Endothelial cell of umbilical vein (primary cell): ENCODE results near the gene VSNL1. TPM values are rescaled to one million over a fixed set of nuclear protein-coding genes. Genes with fewer than 3 reads are reported as not detected.

Experiments used
- BruUV-seq: library from RNA; stranded (reverse); fragments of 400-500 nt; replicated peaks from 2 replicates; lab custom pipeline; 2021; lab: Mats Ljungman, UMichigan
- CTCF ChIA-PET: fragments of 300-600, 350-600 bp; sonication (Branson Sonifier 250); formaldehyde crosslinking; loops from one replicate; lab custom pipeline; 2021; ENCODE audit warnings: antibody characterized with exemption, inconsistent platforms; lab: Charles Lee
- POLR2A ChIA-PET: fragments of 300-600, 350-600 bp; sonication (Branson Sonifier 250); formaldehyde crosslinking; loops from one replicate; lab custom pipeline; 2021; ENCODE audit warnings: antibody characterized with exemption, inconsistent platforms; lab: Charles Lee
- DNase-seq: peaks from one replicate; pipeline ENCODE4 v3.0.0-alpha.2; 2011; ENCODE audit warnings: low read depth, low spot score
- FAIRE-seq: peaks from 2 replicates; lab custom pipeline; 2011; peaks lifted over from hg19 to GRCh38; lab: Jason Lieb, UNC
- H2AFZ ChIP-seq: 2 replicates; pipeline ENCODE4 v1.6.0; 2012; ENCODE audit warnings: low read depth, low read length, control low read depth, inconsistent platforms
- H3K27ac ChIP-seq: 2 replicates; pipeline ENCODE4 v1.5.1; 2011; ENCODE audit warnings: low read depth, mild to moderate bottlenecking, control low read depth, low read length, moderate library complexity; ENCODE audit not compliant: insufficient read depth
- H3K27me3 ChIP-seq, 2 experiments: 2 replicates each; pipeline versions ENCODE4 v1.6.0 to v1.6.1; 2011; ENCODE audit warnings: low read length in 2 of 2, mixed read lengths in 1 of 2; ENCODE audit not compliant: control insufficient read depth in 2 of 2, insufficient read depth in 2 of 2
- H3K36me3 ChIP-seq, 2 experiments: 2 replicates in 1 of 2; 3 replicates in 1 of 2; pipeline ENCODE4 v1.5.1; 2011; ENCODE audit warnings: low read length in 2 of 2, mild to moderate bottlenecking in 1 of 2, moderate library complexity in 1 of 2; ENCODE audit not compliant: control insufficient read depth in 2 of 2, insufficient read depth in 2 of 2; ENCODE audit errors: extremely low read depth in 1 of 2
- H3K4me1 ChIP-seq: 3 replicates; pipeline ENCODE4 v1.5.1; 2011; ENCODE audit warnings: mild to moderate bottlenecking, low read length; ENCODE audit not compliant: control insufficient read depth, insufficient read depth; ENCODE audit errors: extremely low read depth
- H3K4me2 ChIP-seq: 2 replicates; pipeline ENCODE4 v1.6.1; 2011; ENCODE audit warnings: low read length, control low read depth, mixed read lengths; ENCODE audit not compliant: insufficient read depth
- H3K4me3 ChIP-seq, 3 experiments: fragments of 200-600 bp in 1 of 3; sonication (generic), shearing (Covaris generic) in 1 of 3; replicated peaks in 1 of 3; 2 replicates each; pipeline ENCODE4 v1.5.1; 2011 to 2016; ENCODE audit warnings: control low read depth in 3 of 3, low read length in 3 of 3, mild to moderate bottlenecking in 2 of 3, inconsistent platforms in 1 of 3, low read depth in 1 of 3, moderate library complexity in 1 of 3; ENCODE audit not compliant: insufficient read depth in 1 of 3
- H3K79me2 ChIP-seq: 2 replicates; pipeline ENCODE4 v1.6.0; 2012; ENCODE audit warnings: low read length, inconsistent platforms; ENCODE audit not compliant: control insufficient read depth, insufficient read depth
- H3K9ac ChIP-seq: replicated peaks from 2 replicates; pipeline ENCODE3; 2011; ENCODE audit warnings: low read length, control low read depth; ENCODE audit not compliant: insufficient read depth; ENCODE audit errors: extremely low read depth
- H3K9me1 ChIP-seq: replicated peaks from 3 replicates; pipeline ENCODE4 v1.6.0; 2011; ENCODE audit warnings: mild to moderate bottlenecking, low read length; ENCODE audit not compliant: control insufficient read depth, insufficient read depth; ENCODE audit errors: extremely low read depth
- H3K9me3 ChIP-seq: replicated peaks from 2 replicates; pipeline ENCODE4 v1.5.1; 2012; ENCODE audit warnings: low read length, inconsistent platforms; ENCODE audit not compliant: control insufficient read depth, insufficient read depth
- H4K20me1 ChIP-seq: replicated peaks from 2 replicates; pipeline ENCODE3; 2011; ENCODE audit warnings: mild to moderate bottlenecking, low read length; ENCODE audit not compliant: control insufficient read depth, insufficient read depth; ENCODE audit errors: extremely low read depth
- CTCF ChIP-seq, 2 donors: IDR thresholded peaks; 1 replicate in 1 of 2; 2 replicates in 1 of 2; pipeline ENCODE4 v1.5.1; 2011; ENCODE audit warnings: low read length in 2 of 2, mild to moderate bottlenecking in 2 of 2, moderate library complexity in 2 of 2, control low read depth in 1 of 2, inconsistent platforms in 1 of 2, low read depth in 1 of 2; ENCODE audit not compliant: insufficient read depth in 1 of 2; ENCODE audit errors: extremely low read depth in 1 of 2
- EZH2 ChIP-seq: IDR thresholded peaks from 2 replicates; pipeline ENCODE4 v1.6.1; 2012; ENCODE audit warnings: borderline replicate concordance, low read depth, mild to moderate bottlenecking, moderate library complexity, low read length, inconsistent platforms; ENCODE audit not compliant: severe bottlenecking
- FOS ChIP-seq: IDR thresholded peaks from 2 replicates; pipeline ENCODE4 v1.6.1; 2011; ENCODE audit warnings: mild to moderate bottlenecking, low read length, moderate library complexity, borderline replicate concordance; ENCODE audit not compliant: insufficient read depth
- GATA2 ChIP-seq: IDR thresholded peaks from 2 replicates; pipeline ENCODE4 v1.7.0; 2011; ENCODE audit warnings: low read depth, mild to moderate bottlenecking, moderate library complexity, mixed read lengths, low read length; ENCODE audit not compliant: insufficient read length, insufficient read depth
- JUN ChIP-seq: IDR thresholded peaks from 2 replicates; pipeline ENCODE4 v1.6.1; 2011; ENCODE audit warnings: borderline replicate concordance, low read depth; ENCODE audit not compliant: insufficient read length, insufficient read depth
- MAX ChIP-seq: IDR thresholded peaks from 2 replicates; pipeline ENCODE4 v1.6.1; 2011; ENCODE audit not compliant: insufficient read depth, insufficient read length
- MYC ChIP-seq: IDR thresholded peaks from one replicate; pipeline ENCODE4 v1.6.1; 2011; ENCODE audit warnings: mild to moderate bottlenecking, low read depth, low read length
- POLR2A ChIP-seq: IDR thresholded peaks from 2 replicates; pipeline ENCODE4 v1.6.1; 2012; ENCODE audit warnings: low read depth, mild to moderate bottlenecking, control low read depth, low read length
- POLR2AphosphoS5 ChIP-seq: IDR thresholded peaks from 2 replicates; pipeline ENCODE4 v1.6.1; 2012; ENCODE audit warnings: low read depth, mild to moderate bottlenecking, control low read depth, low read length, moderate library complexity; ENCODE audit not compliant: insufficient read depth
- dilution Hi-C: fragments of 300-500 bp; cut with MboI; formaldehyde crosslinking; loops from one replicate; pipeline ENCODE4 v1.15.0; 2019; ENCODE audit warnings: low sequenced_read_pairs; ENCODE audit not compliant: extremely low pct_ligation_motif_present
- intact Hi-C: fragments of 100-400 bp; cut with micrococcal nuclease; formaldehyde crosslinking; loops from one replicate; pipeline ENCODE4 v1.10.0; 2022
- polyA plus RNA-seq, 4 experiments: library from polyadenylated mRNA; depleted of rRNA in 3 of 4; stranded (reverse) in 3 of 4; unstranded in 1 of 4; fragments of >200 nt; gene quantifications; 2 replicates each; pipeline versions ENCODE4 v1.2.1 to v1.2.3, GENCODE V29; 2011 to 2012; ENCODE audit warnings: missing spikeins in 1 of 4
- total RNA-seq: library from RNA; stranded (reverse); gene quantifications from 2 replicates; pipeline ENCODE4 v1.2.3, GENCODE V29; 2021

Gene VSNL1
- total and polyA plus RNA-seq, 2 donors (not counting 3 experiments of a cell fraction or from before 2014, with no cell fraction given): not detected

DNA sequence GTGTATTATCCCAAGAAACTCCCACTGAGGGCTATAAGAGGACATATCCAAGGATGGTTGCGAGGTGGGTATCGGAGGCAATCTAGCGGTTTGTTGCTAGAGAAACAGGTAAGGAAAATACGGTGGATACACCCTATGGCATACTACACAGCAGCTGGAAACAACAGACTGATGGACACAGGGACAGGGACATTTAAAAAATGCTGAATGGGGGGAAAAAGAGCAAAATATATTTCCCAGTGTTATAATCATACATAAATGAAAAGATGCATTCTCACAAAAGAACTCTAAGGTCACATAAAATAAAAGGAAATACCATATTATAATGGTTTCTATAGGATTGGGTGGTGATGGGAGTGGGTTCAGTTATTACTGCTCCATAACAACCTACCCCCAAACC, 117.3 kb downstream of the VSNL1 start:
- TF ChIP-seq EZH2 (no peak), POLR2A (no peak), POLR2AphosphoS5 (no peak), FOS (no peak), CTCF (IDR thresholded peaks at IDR 0.05; ENCODE audit: extremely low read depth in 1 of 2, insufficient read depth in 1 of 2, low read depth in 1 of 2, low read length in 2 of 2) (no peak), JUN (no peak), GATA2 (no peak), MAX (no peak), MYC (no peak)
- Histone ChIP-seq H3K9me1 (no peaks in the 10 kb centered on the region), H3K79me2 (no peaks in the 10 kb centered on the region), H3K27ac (no peak overlapping the region), H3K9ac (no peak overlapping the region), H3K4me1 (no peaks in the 10 kb centered on the region), H3K4me2 (no peak overlapping the region), H3K4me3 (no peak overlapping the region), H2AFZ (no peak overlapping the region), H3K9me3 (no peaks in the 10 kb centered on the region), H3K36me3 (peaks cover 2 to 5% of the 10 kb centered on the region in 2 experiments), H3K27me3 (no peaks in the 10 kb centered on the region), H4K20me1 (no peaks in the 10 kb centered on the region)
- no TSS peak for BruUV-seq
- FAIRE-seq (no peak), DNase-seq (no peak)
- intact Hi-C loops (no loop called here), dilution Hi-C loops (no loop called here)
- CTCF ChIA-PET: interaction anchor here (5.0 to 8.5 kb wide), 2 partner anchors 12 to 13 kb away, joined by 38 to 80 read pairs; no protein-coding TSS in a partner anchor
- POLR2A ChIA-PET: no interaction called here
